GM21576 (cell line): ENCODE results near the gene PRKAR2B.
"Not testable (repeated sequence)": the region's sequence is repeated elsewhere in the genome, so short reads cannot be mapped to it uniquely, and the experiment has no call there.

Experiments
- ATAC-seq: cut with Tn5 transposase; IDR thresholded peaks from one replicate; pipeline ENCODE4 v1.9.1; 2021; ENCODE audit warnings: mild to moderate bottlenecking, moderate library complexity; ENCODE audit not compliant: unreplicated experiment

Gene PRKAR2B

DNA sequence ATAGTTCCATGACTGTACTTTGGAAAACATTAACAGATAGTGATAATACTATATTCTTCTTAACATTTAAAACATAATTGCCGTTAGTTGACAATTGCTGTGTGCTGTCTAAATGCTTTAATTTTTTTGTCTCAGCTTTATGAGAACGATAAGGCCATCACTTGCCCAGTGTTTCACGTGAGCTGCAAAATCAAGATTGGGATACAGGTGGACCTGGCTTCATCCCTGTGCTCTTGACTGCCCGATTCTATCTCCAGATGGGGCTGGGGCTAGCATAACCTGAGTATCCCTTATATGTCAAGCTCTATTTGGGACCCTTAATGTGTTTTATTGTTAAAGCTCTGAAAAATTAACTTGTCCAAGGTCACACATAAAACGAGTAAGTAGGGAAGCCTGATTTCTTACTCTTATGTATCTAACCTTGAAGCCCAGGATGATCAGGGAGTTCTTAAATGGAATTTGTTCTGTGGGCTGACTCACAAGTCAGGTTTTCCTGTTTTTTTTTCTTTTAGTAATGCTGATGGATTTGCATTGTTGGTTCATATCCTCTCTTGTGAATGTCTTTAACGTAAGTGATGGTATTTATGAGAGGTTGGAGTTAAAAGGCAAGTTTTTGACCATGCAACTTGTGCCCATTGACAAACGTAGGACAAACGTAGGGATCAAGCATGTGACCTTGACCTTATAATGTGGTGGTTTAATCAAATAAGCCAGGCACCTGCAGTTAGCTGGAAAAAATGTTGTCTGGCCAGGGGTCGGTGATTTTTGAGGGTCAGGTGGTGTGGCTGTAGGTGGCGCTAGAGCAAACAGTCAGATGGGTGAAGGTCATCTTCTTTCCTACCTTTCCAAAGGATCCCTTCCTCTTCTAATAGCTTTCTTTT is 3.6 kb downstream of the PRKAR2B start:
- ATAC-seq, result no peak

DNA sequence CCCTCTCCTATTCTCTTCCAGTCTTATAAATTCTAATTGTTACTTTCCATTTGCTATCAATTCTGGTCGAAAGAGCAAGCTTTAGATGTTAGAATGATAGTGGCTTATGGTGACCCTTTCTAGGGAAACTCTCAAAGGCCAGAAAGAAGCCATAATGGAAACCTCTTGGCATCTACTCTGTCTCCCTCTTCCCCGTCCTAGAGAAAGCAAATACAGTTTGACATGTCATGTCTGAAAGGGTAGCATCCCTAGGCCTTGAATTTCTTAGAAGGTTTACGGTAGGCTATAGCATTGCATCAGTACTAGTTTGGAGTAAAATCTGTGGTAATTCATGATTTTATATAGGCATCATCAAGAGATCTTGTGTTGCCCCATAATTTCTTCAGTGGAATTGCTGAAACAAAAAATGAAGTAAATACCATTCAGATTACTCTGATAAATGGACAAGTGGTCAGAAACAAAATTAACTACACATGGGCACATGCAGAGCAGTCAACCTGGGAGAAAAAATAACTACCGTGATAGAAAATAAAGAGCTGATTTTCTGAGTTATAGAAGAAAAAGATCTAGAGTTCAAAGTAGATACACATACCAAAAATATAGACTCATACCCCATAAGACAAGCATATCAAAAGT is 4.4 kb downstream of the PRKAR2B start:
- ATAC-seq, result no peak

DNA sequence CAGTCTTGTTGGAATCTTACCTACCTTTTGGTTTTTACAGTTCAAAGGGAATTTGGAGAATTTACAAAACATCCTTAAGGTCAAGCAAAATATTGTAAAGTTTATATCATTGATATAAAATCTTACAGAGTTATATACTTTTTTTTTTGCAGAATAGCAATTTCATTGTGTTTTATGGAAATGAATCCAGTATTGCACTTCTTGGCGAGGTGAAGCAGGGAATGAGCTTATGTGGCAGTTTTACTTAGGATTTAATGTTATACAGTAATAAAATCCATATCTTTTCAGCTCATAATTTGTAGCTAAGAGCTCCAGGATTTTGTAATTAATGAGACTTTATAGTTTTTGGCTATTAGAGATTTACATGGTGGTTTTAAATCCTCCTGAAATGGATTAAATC is 5.0 kb downstream of the PRKAR2B start:
- no peak for ATAC-seq

- no peak for ATAC-seq
Observed at GRCh38 chr7:107049971-107050532, 5.5 kb downstream of the PRKAR2B start.

DNA sequence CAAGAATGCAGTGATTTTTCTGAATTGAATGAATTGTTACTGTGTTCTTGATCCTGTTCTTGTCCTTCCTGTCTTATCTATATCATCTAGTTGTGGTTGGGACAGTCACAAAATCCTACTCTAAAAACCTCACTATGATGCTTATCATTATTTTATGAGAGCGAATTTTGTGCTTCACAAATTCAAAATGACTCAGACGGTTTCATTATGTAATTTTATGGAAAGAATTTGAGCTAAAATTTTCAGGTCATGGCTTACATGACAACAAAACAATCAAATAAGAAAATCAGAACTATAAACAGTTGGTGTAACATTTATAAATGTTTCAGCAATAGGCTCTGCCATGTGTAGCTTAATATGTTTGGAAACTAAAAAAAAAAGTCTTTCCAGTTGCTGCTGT is 6.9 kb downstream of the PRKAR2B start:
- no peak for ATAC-seq

- ATAC-seq, result not testable (repeated sequence)
Observed at GRCh38 chr7:107054965-107055364, 10.5 kb downstream of the PRKAR2B start.

DNA sequence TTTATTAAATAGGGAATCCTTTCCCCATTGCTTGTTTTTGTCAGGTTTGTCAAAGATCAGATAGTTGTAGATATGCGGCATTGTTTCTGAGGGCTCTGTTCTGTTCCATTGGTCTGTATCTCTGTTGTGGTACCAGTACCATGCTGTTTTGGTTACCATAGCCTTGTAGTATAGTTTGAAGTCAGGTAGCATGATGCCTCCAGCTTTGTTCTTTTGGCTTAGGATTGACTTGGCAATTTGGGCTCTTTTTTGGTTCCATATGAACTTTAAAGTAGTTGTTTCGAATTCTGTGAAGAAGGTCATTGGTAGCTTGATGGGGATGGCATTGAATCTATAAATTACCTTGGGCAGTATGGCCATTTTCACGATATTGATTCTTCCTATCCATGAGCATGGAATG is 11.6 kb downstream of the PRKAR2B start:
- not testable (repeated sequence) for ATAC-seq

DNA sequence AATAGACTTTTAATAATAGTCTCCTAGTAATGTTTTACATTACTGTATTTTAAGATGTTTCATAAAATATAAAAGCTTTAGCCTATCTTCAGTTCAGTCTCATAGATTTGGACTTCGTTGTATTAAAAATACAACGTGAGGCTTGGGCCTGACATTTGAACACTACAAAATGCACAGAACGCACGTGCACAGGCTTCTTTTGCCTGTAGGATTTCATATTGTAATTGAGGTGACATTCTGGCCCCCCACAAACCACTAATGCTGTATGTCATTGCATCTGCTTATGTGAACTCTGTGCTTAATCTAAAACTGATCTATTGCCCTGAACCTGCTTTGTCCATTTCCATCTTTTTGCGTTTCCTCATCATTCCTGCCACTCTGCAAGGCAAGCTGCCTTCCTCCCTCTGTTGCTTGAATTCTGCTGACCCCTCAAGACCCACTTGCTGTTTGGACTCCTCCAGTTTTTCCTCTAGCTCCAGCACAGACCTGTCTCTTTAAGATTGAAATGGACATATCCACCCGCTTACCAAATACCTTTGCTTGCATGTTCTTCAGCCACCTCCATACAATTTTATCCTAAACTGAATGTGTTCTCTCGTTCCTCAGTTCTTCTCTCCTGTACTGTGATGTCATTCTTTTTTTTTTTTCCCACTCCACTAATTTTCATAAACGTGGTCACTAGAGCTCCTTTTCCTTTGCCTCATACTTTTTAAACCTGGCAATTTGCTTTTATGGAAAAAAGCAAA is 12.4 kb downstream of the PRKAR2B start:
- ATAC-seq, result no peak

DNA sequence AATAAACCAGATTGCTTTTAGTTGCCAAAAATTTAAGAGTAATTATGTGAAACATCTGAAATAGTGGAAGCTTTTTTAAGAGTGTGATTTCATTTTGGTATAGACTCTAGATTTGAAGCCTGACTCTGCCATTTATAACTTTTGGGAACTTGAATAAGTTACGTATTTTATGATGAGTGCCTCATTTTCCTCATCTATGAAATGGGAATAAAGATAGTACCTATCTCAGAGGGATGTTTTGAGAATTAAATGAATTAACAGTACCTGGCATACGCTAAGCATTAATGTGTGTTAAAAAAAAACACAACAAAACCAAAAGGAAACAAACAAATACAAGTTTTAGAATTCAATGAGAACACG is 12.9 kb downstream of the PRKAR2B start:
- ATAC-seq, result no peak

- no peak for ATAC-seq
Observed at GRCh38 chr7:107059468-107059867, 15.0 kb downstream of the PRKAR2B start.

GRCh38 chr7:107063245-107064120 is 19.0 kb downstream of the PRKAR2B start:
- ATAC-seq, result no peak

- ATAC-seq, result no peak
Observed at GRCh38 chr7:107064255-107064654, 19.8 kb downstream of the PRKAR2B start.

- no peak for ATAC-seq
Observed at GRCh38 chr7:107065929-107066247, 21.4 kb downstream of the PRKAR2B start.

- ATAC-seq, result no peak
Observed at GRCh38 chr7:107068156-107068555, 23.7 kb downstream of the PRKAR2B start.

- no peak for ATAC-seq
Observed at GRCh38 chr7:107069457-107069856, 25.0 kb downstream of the PRKAR2B start.

DNA sequence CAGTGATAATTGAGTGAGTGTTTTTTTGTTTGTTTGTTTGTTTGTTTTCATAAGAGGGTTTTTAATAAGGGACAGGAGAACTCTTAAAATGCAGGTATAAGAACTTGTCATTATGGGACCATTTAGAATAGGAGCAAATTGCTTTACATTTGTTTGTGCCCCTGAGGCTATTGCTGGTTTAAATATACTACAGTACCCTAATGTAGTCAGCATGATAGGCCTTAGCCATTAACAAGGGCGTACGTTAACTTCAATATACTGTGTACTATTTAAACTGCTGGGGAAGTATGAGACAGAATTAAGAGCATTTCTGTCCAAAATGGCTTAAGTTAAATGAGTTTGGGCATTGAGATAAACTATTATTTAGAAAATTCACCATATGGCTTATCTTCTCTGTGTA is 26.2 kb downstream of the PRKAR2B start:
- ATAC-seq, result no peak

DNA sequence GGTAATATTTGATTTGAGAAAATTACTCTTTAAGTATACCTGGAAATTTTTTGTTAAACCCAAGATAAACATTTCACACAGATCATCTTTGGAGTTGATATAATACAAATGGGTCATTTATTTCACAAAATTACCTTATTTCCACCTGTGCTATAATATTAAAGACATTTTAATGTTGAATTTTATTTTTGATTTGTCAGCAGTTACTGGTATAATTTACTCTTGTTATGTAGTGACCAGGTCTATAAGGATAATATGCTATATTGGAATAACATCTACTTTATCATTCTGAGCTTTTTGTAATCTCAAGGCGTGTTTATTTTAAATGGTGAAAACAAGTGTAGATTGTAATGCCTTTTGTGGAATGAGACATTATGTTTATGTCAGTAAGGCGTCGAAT is 26.6 kb downstream of the PRKAR2B start:
- ATAC-seq, result no peak

DNA sequence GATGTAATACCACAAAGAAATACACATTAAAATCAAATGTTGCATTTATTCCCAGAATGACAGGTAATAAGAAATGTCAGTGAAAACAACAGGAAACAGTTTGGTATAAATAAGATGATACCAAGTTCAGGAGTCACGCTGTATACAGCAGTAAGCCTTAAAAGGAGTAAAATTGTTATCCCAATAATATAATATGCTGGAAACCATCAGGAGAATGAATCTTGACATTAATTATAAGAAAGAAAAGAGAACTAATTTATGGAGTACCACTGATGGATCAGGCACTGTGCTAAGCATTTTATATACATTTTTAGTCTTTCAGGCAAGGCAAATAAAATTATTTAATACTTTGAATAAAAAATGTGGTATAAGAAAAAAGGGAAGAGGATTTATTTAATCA is 27.6 kb downstream of the PRKAR2B start:
- no peak for ATAC-seq

DNA sequence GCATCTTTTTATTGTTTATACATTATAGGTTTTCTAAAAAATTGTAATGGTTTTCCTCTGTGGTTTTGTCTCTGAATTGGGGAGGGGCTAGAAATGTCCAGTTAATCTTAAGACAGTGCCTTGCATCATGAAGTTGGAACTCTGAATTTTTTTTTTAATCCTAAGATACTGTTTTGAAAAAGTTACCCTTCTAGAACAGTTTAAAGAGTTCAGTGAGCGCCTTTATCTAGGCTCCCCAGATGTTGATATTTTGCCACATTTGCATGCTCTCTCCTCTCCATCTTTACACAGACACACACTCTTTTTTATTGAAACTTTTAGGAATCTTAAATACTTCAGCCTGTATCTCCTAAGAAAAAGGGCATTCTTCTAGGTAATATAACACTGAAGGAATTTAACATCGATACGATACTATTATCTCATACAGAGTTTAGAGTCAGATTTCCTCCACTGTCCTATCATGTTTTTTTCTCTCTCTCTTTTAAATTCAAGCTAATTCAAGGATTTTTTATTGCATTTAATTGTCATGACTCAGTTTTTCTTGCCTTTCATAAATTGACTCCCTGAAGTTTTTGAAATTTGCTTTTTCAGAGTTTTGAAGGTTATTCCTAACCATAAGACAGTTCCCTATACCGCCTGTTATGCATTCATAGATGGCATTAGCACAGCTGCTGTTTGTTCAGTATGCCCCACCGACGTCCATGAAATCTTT is 31.5 kb downstream of the PRKAR2B start:
- ATAC-seq, result no peak
